Neural progenitor cell (in vitro differentiated cells): ENCODE results near the gene MED4. TPM values are rescaled to one million over a fixed set of nuclear protein-coding genes. Genes with fewer than 3 reads are reported as not detected.
"Not testable (repeated sequence)": the region's sequence is repeated elsewhere in the genome, so short reads cannot be mapped to it uniquely, and the experiment has no call there.

Experiments
- DNase-seq: peaks from one replicate; pipeline ENCODE4 v3.0.0-alpha.2; 2016; ENCODE audit warnings: low spot score
- H2AFZ ChIP-seq: fragments of 200-600 bp; sonication (generic); replicated peaks from 2 replicates; pipeline ENCODE4 v1.6.1; 2016; ENCODE audit warnings: antibody characterized with exemption
- H3F3A ChIP-seq: fragments of 200-600 bp; sonication (generic); 2 replicates; pipeline ENCODE4 v1.6.1; 2016; ENCODE audit warnings: antibody characterized with exemption, low read depth
- H3K27ac ChIP-seq: fragments of 200-600 bp; sonication (generic); 2 replicates; pipeline ENCODE4 v1.5.1; 2016; ENCODE audit warnings: mild to moderate bottlenecking
- H3K27me3 ChIP-seq: fragments of 200-600 bp; sonication (generic); 2 replicates; pipeline ENCODE4 v1.6.1; 2016; ENCODE audit warnings: mild to moderate bottlenecking, moderate library complexity
- H3K36me3 ChIP-seq: fragments of 200-600 bp; sonication (generic); 2 replicates; pipeline ENCODE4 v1.5.1; 2016
- H3K4me1 ChIP-seq: fragments of 200-600 bp; sonication (generic); 2 replicates; pipeline ENCODE4 v1.6.1; 2016; ENCODE audit warnings: mixed run types
- H3K4me2 ChIP-seq: fragments of 200-600 bp; sonication (generic); 2 replicates; pipeline ENCODE4 v1.6.1; 2016
- H3K4me3 ChIP-seq: fragments of 200-600 bp; sonication (generic); 2 replicates; pipeline ENCODE4 v1.5.1; 2016
- H3K79me2 ChIP-seq: fragments of 200-600 bp; sonication (generic); 2 replicates; pipeline ENCODE4 v1.6.1; 2016; ENCODE audit warnings: low read depth
- H3K9ac ChIP-seq: fragments of 200-600 bp; sonication (generic); 2 replicates; pipeline ENCODE4 v1.6.1; 2016
- H3K9me3 ChIP-seq: fragments of 200-600 bp; sonication (generic); 2 replicates; pipeline ENCODE4 v1.5.1; 2016; ENCODE audit warnings: low read depth
- H4K20me1 ChIP-seq: fragments of 200-600 bp; sonication (generic); 2 replicates; pipeline ENCODE4 v1.6.1; 2016; ENCODE audit warnings: low read depth
- H3K27ac Mint-ChIP-seq: 3 replicates; pipeline ENCODE4 v1.8.0; 2021; ENCODE audit warnings: mixed read lengths
- H3K27me3 Mint-ChIP-seq: 2 replicates; pipeline ENCODE4 v1.8.0; 2022; ENCODE audit warnings: low read depth, mild to moderate bottlenecking, inconsistent platforms, moderate library complexity, mixed read lengths; ENCODE audit not compliant: insufficient read depth
- H3K36me3 Mint-ChIP-seq: 3 replicates; pipeline ENCODE4 v1.8.0; 2021; ENCODE audit warnings: mixed read lengths
- H3K4me1 Mint-ChIP-seq: 3 replicates; pipeline ENCODE4 v1.8.0; 2021; ENCODE audit warnings: mixed read lengths
- H3K4me3 Mint-ChIP-seq: 3 replicates; pipeline ENCODE4 v1.8.0; 2021; ENCODE audit warnings: mild to moderate bottlenecking, moderate library complexity, mixed read lengths
- H3K9me3 Mint-ChIP-seq: 3 replicates; pipeline ENCODE4 v1.8.0; 2020; ENCODE audit warnings: mixed read lengths
- EZH2 ChIP-seq: fragments of 200-600 bp; sonication (generic); IDR thresholded peaks from 2 replicates; pipeline ENCODE4 v1.6.1; 2017; ENCODE audit warnings: antibody characterized with exemption, mild to moderate bottlenecking, moderate library complexity
- EZH2phosphoT487 ChIP-seq: fragments of 200-600 bp; sonication (generic); IDR thresholded peaks from 2 replicates; pipeline ENCODE4 v1.6.1; 2017; ENCODE audit warnings: antibody characterized with exemption
- total RNA-seq: library from RNA; depleted of rRNA; stranded (reverse); fragments of >200 nt; gene quantifications from 2 replicates; pipeline ENCODE4 v1.2.3, GENCODE V29; 2015; ENCODE audit warnings: low replicate concordance
- TF ChIP-seq, protein P1 (sequence below): fragments of 200-600 bp; sonication (generic); IDR thresholded peaks from 2 replicates; pipeline ENCODE4 v1.5.1; 2017; ENCODE audit warnings: antibody characterized with exemption, mild to moderate bottlenecking

The MED4 gene
- total RNA-seq, 1 donor from 2014 or later: 65.9 TPM

GRCh38 chr13:48066310-48066989 is 28.5 kb downstream of the MED4 start:
- Histone ChIP-seq H3K27ac (no peak overlapping the region), H3K4me3 (no peak overlapping the region), H3K9ac (no peak overlapping the region), H3K36me3 (peaks cover 43% of the 10 kb centered on the region), H3K9me3 (peaks cover 39% of the 10 kb centered on the region), H3K79me2 (no peaks in the 10 kb centered on the region), H4K20me1 (no peaks in the 10 kb centered on the region), H3K27me3 (no peaks in the 10 kb centered on the region), H2AFZ (no peak overlapping the region), H3F3A (no peaks in the 10 kb centered on the region), H3K4me1 (no peaks in the 10 kb centered on the region), H3K4me2 (no peak overlapping the region)
- no peak overlapping the region for H3K27ac Mint-ChIP-seq
- no peak overlapping the region for H3K4me3 Mint-ChIP-seq
- TF ChIP-seq EZH2 (no peak), EZH2phosphoT487 (no peak)
- TF ChIP-seq, protein P1, sequence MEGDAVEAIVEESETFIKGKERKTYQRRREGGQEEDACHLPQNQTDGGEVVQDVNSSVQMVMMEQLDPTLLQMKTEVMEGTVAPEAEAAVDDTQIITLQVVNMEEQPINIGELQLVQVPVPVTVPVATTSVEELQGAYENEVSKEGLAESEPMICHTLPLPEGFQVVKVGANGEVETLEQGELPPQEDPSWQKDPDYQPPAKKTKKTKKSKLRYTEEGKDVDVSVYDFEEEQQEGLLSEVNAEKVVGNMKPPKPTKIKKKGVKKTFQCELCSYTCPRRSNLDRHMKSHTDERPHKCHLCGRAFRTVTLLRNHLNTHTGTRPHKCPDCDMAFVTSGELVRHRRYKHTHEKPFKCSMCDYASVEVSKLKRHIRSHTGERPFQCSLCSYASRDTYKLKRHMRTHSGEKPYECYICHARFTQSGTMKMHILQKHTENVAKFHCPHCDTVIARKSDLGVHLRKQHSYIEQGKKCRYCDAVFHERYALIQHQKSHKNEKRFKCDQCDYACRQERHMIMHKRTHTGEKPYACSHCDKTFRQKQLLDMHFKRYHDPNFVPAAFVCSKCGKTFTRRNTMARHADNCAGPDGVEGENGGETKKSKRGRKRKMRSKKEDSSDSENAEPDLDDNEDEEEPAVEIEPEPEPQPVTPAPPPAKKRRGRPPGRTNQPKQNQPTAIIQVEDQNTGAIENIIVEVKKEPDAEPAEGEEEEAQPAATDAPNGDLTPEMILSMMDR: no peak
- H3K36me3 Mint-ChIP-seq: peaks cover 46% of the 10 kb centered on the region
- DNase-seq: no peak
- peaks cover 21% of the 10 kb centered on the region for H3K9me3 Mint-ChIP-seq
- H3K27me3 Mint-ChIP-seq: no peaks in the 10 kb centered on the region
- H3K4me1 Mint-ChIP-seq: no peaks in the 10 kb centered on the region

DNA sequence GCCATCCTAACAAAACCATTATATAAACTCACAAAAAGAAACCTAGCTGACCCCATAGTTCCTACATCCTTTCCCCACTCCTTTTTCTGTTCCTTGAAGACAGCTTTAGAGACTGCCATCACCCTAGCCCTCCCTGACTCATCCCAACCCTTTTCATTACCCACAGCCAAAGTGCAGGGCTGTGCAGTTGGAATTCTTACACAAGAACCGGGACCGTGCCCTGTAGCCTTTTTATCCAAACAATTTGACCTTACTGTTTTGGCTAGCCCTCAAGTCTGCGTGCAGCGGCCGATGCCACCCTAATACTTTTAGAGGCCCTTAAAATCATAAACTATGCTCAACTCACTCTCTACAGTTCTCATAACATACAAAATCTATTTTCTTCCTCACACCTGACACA is 35.0 kb downstream of the MED4 start:
- not testable (repeated sequence) for H3K27ac Mint-ChIP-seq, H3K9me3 ChIP-seq, H4K20me1 ChIP-seq, H3K4me3 Mint-ChIP-seq, H3K27me3 ChIP-seq, H3K4me1 ChIP-seq, H3K4me3 ChIP-seq, H3K79me2 ChIP-seq, H3K4me1 Mint-ChIP-seq, DNase-seq, H3K27ac ChIP-seq, H3K4me2 ChIP-seq, H3K9ac ChIP-seq, H3K36me3 ChIP-seq, H3F3A ChIP-seq, H3K27me3 Mint-ChIP-seq, H2AFZ ChIP-seq
- Mint-ChIP-seq H3K9me3 (peaks cover 12% of the 10 kb centered on the region), H3K36me3 (peaks cover 36% of the 10 kb centered on the region)

DNA sequence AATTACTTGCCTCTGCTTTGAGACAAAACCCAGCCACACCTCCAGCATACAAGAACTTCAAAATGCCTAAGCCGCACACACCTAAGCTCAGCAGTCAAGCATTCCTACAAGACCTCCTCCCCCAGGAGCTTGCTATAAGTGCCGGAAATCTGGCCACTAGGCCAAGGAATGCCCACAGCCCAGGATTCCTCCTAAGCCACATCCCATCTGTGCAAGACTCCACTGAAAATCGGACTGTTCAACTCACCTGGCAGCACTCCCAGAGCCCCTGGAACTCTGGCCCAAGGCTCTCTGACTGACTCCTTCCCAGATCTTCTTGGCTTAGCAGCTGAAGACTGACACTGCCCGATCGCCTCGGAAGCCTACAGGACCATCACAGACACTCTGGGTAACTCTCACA is 36.4 kb downstream of the MED4 start:
- not testable (repeated sequence) for H3F3A ChIP-seq, H2AFZ ChIP-seq, H3K4me1 ChIP-seq, H3K27ac ChIP-seq, H3K79me2 ChIP-seq, H3K4me3 Mint-ChIP-seq, H3K9me3 ChIP-seq, H3K4me2 ChIP-seq, H3K9ac ChIP-seq, H3K27me3 Mint-ChIP-seq, H4K20me1 ChIP-seq, H3K4me1 Mint-ChIP-seq, H3K4me3 ChIP-seq, H3K27me3 ChIP-seq, DNase-seq, H3K36me3 ChIP-seq
- Mint-ChIP-seq H3K36me3 (peaks cover 36% of the 10 kb centered on the region), H3K27ac (peak overlapping the region; percentile 46), H3K9me3 (peaks cover 12% of the 10 kb centered on the region)

GRCh38 chr13:48055712-48056111 is 39.2 kb downstream of the MED4 start:
- peaks cover 57% of the 10 kb centered on the region for H3K36me3 Mint-ChIP-seq
- peaks cover 5% of the 10 kb centered on the region for H3K27me3 Mint-ChIP-seq
- no peak overlapping the region for H3K4me3 ChIP-seq
- H3K9me3 Mint-ChIP-seq: peaks cover 12% of the 10 kb centered on the region
- H3F3A ChIP-seq: no peaks in the 10 kb centered on the region
- H4K20me1 ChIP-seq: no peaks in the 10 kb centered on the region
- no peak overlapping the region for H3K27ac Mint-ChIP-seq
- peaks cover 3% of the 10 kb centered on the region for H3K36me3 ChIP-seq
- H3K9me3 ChIP-seq: no peaks in the 10 kb centered on the region
- H3K27ac ChIP-seq: no peak overlapping the region
- H3K79me2 ChIP-seq: no peaks in the 10 kb centered on the region
- no peak overlapping the region for H2AFZ ChIP-seq
- no peaks in the 10 kb centered on the region for H3K27me3 ChIP-seq
- no peak overlapping the region for H3K4me3 Mint-ChIP-seq
- no peak overlapping the region for H3K9ac ChIP-seq
- no peak overlapping the region for H3K4me2 ChIP-seq
- H3K4me1 Mint-ChIP-seq: no peaks in the 10 kb centered on the region
- no peak for DNase-seq
- no peaks in the 10 kb centered on the region for H3K4me1 ChIP-seq
- TF ChIP-seq EZH2: no peak
- TF ChIP-seq, protein P1: no peak
- no peak for TF ChIP-seq EZH2phosphoT487
